ENCODE data around the gene XG.

The XG gene

DNA sequence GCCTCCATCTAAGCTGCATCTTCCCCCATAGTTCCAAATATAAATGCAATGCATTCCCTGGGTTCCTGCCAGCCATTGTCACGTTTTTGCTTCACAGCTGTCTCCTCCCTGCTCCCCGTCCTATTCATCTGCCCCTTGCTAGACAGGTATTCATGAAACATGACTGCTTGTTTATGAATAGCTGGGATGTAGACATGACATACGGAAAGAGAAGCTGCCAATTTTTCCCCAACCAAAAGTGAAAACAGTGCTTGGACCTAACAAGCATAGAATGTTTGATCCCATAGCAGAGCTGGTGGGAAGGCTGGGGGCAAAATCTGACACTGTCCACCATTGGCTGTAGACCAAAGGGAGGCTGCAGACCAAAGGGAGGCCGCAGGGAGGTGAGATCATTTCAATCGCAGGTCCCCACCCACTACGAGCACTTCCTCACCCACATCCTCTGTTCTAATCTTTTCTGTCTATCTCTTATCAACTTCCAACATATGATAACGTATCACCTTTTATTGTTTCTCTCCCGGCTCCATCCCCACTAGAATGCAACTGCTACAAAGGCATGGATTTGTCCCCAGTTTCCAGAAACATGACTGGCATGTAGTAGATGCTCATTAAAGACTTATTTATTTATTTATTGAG lies 68.4 kb downstream of the XG start:
- TF ChIP-seq, protein P1, sequence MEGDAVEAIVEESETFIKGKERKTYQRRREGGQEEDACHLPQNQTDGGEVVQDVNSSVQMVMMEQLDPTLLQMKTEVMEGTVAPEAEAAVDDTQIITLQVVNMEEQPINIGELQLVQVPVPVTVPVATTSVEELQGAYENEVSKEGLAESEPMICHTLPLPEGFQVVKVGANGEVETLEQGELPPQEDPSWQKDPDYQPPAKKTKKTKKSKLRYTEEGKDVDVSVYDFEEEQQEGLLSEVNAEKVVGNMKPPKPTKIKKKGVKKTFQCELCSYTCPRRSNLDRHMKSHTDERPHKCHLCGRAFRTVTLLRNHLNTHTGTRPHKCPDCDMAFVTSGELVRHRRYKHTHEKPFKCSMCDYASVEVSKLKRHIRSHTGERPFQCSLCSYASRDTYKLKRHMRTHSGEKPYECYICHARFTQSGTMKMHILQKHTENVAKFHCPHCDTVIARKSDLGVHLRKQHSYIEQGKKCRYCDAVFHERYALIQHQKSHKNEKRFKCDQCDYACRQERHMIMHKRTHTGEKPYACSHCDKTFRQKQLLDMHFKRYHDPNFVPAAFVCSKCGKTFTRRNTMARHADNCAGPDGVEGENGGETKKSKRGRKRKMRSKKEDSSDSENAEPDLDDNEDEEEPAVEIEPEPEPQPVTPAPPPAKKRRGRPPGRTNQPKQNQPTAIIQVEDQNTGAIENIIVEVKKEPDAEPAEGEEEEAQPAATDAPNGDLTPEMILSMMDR (IDR thresholded peaks at IDR 0.05; ENCODE audit: low read depth, low read length) = no peak
- TF ChIP-seq POLR2A (IDR thresholded peaks at IDR 0.05; ENCODE audit: extremely low read depth, insufficient read length) (no peak), MYC (IDR thresholded peaks at IDR 0.05; ENCODE audit: low read depth, low read length) (no peak)
- TF ChIP-seq, protein P2, sequence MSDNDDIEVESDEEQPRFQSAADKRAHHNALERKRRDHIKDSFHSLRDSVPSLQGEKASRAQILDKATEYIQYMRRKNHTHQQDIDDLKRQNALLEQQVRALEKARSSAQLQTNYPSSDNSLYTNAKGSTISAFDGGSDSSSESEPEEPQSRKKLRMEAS (IDR thresholded peaks at IDR 0.05; ENCODE audit: low read depth, low read length) = no peak
- no peak for DNase-seq (ENCODE audit: low read depth)
- H3K4me3 ChIP-seq (ENCODE audit: low read depth, low read length) = no peak overlapping the region

DNA sequence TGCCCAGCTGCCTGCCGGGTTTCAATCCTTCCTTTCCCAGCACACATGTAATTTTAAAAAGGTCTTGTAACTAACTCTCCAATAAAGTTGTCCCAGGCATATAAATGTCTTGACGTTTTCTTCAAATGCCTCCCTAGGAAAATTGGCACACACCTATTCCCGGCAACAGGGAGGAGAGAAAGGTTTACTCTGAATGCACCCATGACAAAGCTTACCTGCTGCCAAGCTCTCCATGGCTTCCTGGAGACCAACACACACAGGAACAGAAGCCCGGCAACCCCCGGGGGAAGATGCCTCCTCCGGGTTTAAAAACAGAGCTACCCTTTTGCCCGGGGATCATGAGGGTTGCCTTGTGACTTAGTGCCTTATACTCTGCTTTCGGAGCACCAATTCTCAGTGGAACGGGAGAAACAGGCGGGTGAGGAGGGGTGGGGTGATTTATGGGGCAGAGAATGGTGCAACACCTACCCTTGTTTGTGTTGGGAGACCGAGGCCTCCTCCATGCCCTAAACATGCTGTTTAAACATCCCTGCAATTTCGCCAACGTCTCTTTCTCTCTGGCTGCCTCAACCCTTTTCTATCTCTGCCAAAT lies 72.1 kb downstream of the XG start:
- TF ChIP-seq POLR2A (IDR thresholded peaks at IDR 0.05; ENCODE audit: extremely low read depth, insufficient read length) (no peak), MYC (IDR thresholded peaks at IDR 0.05; ENCODE audit: low read depth, low read length) (no peak)
- TF ChIP-seq, protein P2 (IDR thresholded peaks at IDR 0.05; ENCODE audit: low read depth, low read length) = no peak
- TF ChIP-seq, protein P1 (IDR thresholded peaks at IDR 0.05; ENCODE audit: low read depth, low read length) = no peak
- no peak for DNase-seq (ENCODE audit: low read depth)

DNA sequence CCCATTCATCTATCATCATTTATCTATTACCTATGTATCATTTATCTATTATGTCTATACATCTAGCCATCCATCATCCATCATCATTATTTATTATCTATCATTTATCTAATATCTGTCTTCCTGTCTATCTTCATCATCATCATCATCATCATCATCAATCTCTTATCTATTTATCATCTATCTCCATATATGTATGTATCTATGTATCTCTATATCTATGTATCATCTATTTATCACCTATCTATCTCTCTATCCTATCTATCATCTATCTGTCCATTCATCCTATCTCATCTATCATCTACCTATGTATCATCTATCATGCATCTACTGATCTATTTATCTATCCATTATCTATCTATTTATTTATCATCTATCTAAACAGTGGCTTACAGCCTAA lies 73.0 kb downstream of the XG start:
- no peak for TF ChIP-seq MYC (IDR thresholded peaks at IDR 0.05; ENCODE audit: low read depth, low read length)
- TF ChIP-seq, protein P1 (IDR thresholded peaks at IDR 0.05; ENCODE audit: low read depth, low read length) = no peak
- no peak for DNase-seq (ENCODE audit: low read depth)
- H3K4me3 ChIP-seq (ENCODE audit: low read depth, low read length) = no peak overlapping the region

More for the DNA sequence above, 72.1 kb downstream of the XG start:
- no peak overlapping the region for H3K4me3 ChIP-seq (ENCODE audit: low read depth, low read length)

DNA sequence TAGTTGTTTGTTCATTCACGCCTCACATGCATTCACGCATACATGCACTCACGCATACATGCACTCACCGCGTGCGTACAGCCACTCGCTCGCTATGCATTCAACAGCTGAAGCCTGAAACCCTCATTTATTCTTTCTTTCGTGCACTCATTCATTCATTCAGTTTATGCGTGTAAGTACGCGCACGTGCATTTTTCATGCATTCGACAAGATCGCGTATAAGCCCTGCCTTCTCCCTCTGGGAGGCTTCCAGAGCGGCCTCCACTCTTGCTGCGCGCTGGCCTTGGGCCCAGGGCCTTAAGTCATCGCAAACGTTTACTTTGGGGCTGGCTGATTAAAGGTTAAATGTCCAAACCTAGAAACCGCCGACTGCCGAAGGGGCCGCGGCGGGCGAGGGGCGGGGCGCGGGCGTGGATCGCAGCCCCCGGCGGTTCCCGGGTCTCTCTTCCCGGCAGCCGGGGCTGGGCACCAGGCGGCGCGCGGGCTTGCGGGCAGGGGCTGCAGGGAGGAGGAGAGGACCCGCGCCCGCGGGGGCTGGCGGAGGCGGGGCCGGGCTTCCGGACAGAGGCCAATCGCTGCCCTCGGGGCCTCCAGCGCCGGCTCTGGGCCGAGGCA lies 76.6 kb downstream of the XG start, which contains the start of gene GYG2:
Gene GYG2, plus strand, starts transcription at position 587 of the 615 bp plus-strand sequence. CDS start 1,259 bp downstream, outside the sequence.
- TF ChIP-seq MYC (IDR thresholded peaks at IDR 0.05; ENCODE audit: low read depth, low read length) (no peak), POLR2A (IDR thresholded peaks at IDR 0.05; ENCODE audit: extremely low read depth, insufficient read length) (no peak)
- TF ChIP-seq, protein P1 (IDR thresholded peaks at IDR 0.05; ENCODE audit: low read depth, low read length) = no peak
- TF ChIP-seq, protein P2 (IDR thresholded peaks at IDR 0.05; ENCODE audit: low read depth, low read length) = no peak
- no peak for DNase-seq (ENCODE audit: low read depth)
- no peak within 1 kb of the TSS for H3K4me3 ChIP-seq (ENCODE audit: low read depth, low read length)

DNA sequence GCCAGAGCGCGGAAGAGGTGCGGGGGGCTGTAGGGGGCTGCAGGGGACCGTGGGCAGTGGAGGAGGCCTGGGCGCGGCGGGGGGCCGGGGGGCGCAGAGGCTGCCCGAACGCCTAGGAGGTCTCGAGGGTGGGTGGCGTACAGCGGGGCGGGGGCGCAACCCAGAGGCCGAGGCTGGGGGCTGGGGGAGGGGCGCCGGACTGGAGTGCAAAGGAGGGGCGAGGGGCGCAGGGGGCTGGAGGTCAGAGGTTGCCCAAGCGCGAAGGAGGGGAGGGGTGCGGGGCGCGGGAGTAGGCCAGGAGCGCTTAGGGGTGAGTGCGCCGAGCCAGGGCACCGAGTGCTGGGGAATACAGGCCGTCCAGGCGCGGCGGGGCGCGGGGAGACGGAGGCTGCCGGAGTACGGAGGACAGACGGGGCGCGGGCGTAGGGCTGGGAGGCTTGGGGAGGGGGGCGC lies 77.1 kb downstream of the XG start:
- DNase-seq (ENCODE audit: low read depth) = no peak
- TF ChIP-seq MYC (IDR thresholded peaks at IDR 0.05; ENCODE audit: low read depth, low read length) (no peak), POLR2A (IDR thresholded peaks at IDR 0.05; ENCODE audit: extremely low read depth, insufficient read length) (no peak)
- TF ChIP-seq, protein P1 (IDR thresholded peaks at IDR 0.05; ENCODE audit: low read depth, low read length) = no peak
- TF ChIP-seq, protein P2 (IDR thresholded peaks at IDR 0.05; ENCODE audit: low read depth, low read length) = no peak
- H3K4me3 ChIP-seq (ENCODE audit: low read depth, low read length) = no peak overlapping the region
